ENCODE measurements around the gene PAN3.
A peak's percentile ranks its signal among the peaks of the same experiment; 100 is the strongest.
"Not testable (repeated sequence)": the region's sequence is repeated elsewhere in the genome, so short reads cannot be mapped to it uniquely, and the experiment has no call there.

PAN3 gene

GRCh38 chr13:28138012-28138755 lies at the start of gene PAN3:
PAN3 (plus strand) TSS chr13:28138545; CDS start chr13:28138658, 113 bp downstream.
- peak; percentile 94 for DNase-seq

GRCh38 chr13:28089065-28089464 lies 49.3 kb upstream of the PAN3 start:
- DNase-seq: no peak

- DNase-seq: no peak
These were observed 45.9 kb upstream of the PAN3 start for GRCh38 chr13:28092431-28092830.

- no peak for DNase-seq
These were observed 44.5 kb upstream of the PAN3 start for GRCh38 chr13:28093881-28094280.

GRCh38 chr13:28094306-28094705 lies 44.0 kb upstream of the PAN3 start:
- DNase-seq: no peak

GRCh38 chr13:28097503-28097902 lies 40.8 kb upstream of the PAN3 start:
- no peak for DNase-seq

GRCh38 chr13:28099396-28100149 lies 38.8 kb upstream of the PAN3 start:
- no peak for DNase-seq

GRCh38 chr13:28100150-28101121 lies 37.9 kb upstream of the PAN3 start, which contains the start of gene FLT3:
FLT3 (minus strand) TSS chr13:28100576; CDS start chr13:28100510, 66 bp downstream.
- DNase-seq: peak; percentile 43

GRCh38 chr13:28101886-28102285 lies 36.5 kb upstream of the PAN3 start:
- not testable (repeated sequence) for DNase-seq

GRCh38 chr13:28106976-28107375 lies 31.4 kb upstream of the PAN3 start:
- DNase-seq: no peak

GRCh38 chr13:28110414-28110813 lies 27.9 kb upstream of the PAN3 start:
- DNase-seq: no peak

GRCh38 chr13:28116736-28117135 lies 21.6 kb upstream of the PAN3 start:
- DNase-seq: no peak

- DNase-seq: peak; percentile 24
These were observed 20.5 kb upstream of the PAN3 start for GRCh38 chr13:28117689-28118377.

- no peak for DNase-seq
These were observed 18.0 kb upstream of the PAN3 start for GRCh38 chr13:28120317-28120716.

GRCh38 chr13:28121224-28121623 lies 17.1 kb upstream of the PAN3 start:
- DNase-seq: no peak

- no peak for DNase-seq
These were observed 10.3 kb upstream of the PAN3 start for GRCh38 chr13:28128030-28128429.

- DNase-seq: no peak
These were observed 9.4 kb upstream of the PAN3 start for GRCh38 chr13:28128926-28129325.

- DNase-seq: no peak
These were observed 8.2 kb upstream of the PAN3 start for GRCh38 chr13:28129911-28130693.

GRCh38 chr13:28131646-28132045 lies 6.7 kb upstream of the PAN3 start:
- no peak for DNase-seq

- no peak for DNase-seq
These were observed 1.4 kb upstream of the PAN3 start for GRCh38 chr13:28136916-28137315.

- DNase-seq: no peak
These were observed 749 bp upstream of the PAN3 start for GRCh38 chr13:28137596-28137995.

Measured in right hindlimb (tissue), 1 donor.